Measurements from ENCODE around the gene TENM3.

- TF ChIP-seq CTCF (IDR thresholded peaks at IDR 0.05) (no peak), POLR2A (IDR thresholded peaks at IDR 0.05) (no peak)
Measured at GRCh38 chr4:182644683-182645050, 401.5 kb downstream of the TENM3 start.

Measured in adrenal gland (tissue), 5 donors.